ENCODE data around the gene TSACC.

- TF ChIP-seq, protein P1, sequence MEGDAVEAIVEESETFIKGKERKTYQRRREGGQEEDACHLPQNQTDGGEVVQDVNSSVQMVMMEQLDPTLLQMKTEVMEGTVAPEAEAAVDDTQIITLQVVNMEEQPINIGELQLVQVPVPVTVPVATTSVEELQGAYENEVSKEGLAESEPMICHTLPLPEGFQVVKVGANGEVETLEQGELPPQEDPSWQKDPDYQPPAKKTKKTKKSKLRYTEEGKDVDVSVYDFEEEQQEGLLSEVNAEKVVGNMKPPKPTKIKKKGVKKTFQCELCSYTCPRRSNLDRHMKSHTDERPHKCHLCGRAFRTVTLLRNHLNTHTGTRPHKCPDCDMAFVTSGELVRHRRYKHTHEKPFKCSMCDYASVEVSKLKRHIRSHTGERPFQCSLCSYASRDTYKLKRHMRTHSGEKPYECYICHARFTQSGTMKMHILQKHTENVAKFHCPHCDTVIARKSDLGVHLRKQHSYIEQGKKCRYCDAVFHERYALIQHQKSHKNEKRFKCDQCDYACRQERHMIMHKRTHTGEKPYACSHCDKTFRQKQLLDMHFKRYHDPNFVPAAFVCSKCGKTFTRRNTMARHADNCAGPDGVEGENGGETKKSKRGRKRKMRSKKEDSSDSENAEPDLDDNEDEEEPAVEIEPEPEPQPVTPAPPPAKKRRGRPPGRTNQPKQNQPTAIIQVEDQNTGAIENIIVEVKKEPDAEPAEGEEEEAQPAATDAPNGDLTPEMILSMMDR (IDR thresholded peaks at IDR 0.05), result no peak
- TF ChIP-seq, protein P2, sequence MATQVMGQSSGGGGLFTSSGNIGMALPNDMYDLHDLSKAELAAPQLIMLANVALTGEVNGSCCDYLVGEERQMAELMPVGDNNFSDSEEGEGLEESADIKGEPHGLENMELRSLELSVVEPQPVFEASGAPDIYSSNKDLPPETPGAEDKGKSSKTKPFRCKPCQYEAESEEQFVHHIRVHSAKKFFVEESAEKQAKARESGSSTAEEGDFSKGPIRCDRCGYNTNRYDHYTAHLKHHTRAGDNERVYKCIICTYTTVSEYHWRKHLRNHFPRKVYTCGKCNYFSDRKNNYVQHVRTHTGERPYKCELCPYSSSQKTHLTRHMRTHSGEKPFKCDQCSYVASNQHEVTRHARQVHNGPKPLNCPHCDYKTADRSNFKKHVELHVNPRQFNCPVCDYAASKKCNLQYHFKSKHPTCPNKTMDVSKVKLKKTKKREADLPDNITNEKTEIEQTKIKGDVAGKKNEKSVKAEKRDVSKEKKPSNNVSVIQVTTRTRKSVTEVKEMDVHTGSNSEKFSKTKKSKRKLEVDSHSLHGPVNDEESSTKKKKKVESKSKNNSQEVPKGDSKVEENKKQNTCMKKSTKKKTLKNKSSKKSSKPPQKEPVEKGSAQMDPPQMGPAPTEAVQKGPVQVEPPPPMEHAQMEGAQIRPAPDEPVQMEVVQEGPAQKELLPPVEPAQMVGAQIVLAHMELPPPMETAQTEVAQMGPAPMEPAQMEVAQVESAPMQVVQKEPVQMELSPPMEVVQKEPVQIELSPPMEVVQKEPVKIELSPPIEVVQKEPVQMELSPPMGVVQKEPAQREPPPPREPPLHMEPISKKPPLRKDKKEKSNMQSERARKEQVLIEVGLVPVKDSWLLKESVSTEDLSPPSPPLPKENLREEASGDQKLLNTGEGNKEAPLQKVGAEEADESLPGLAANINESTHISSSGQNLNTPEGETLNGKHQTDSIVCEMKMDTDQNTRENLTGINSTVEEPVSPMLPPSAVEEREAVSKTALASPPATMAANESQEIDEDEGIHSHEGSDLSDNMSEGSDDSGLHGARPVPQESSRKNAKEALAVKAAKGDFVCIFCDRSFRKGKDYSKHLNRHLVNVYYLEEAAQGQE (IDR thresholded peaks at IDR 0.05; ENCODE audit: insufficient read depth in 1 of 2, low read depth in 2 of 2, low read length in 1 of 2), result no peak
- no peak for TF ChIP-seq POLR2AphosphoS5 (IDR thresholded peaks at IDR 0.05; ENCODE audit: low read depth, low read length)
Measured at GRCh38 chr1:156320560-156320959, 17.8 kb upstream of the TSACC start.

Measured in Panc1 (cell line).